KMS-11 (cell line): ENCODE measurements around the gene SCLY.

Experiments used
- H2AFZ ChIP-seq: fragments of 200-600 bp; sonication (generic); 2 replicates; pipeline ENCODE4 v1.6.1; 2016; ENCODE audit warnings: antibody characterized with exemption, mixed run types, low read depth
- H3K27ac ChIP-seq: fragments of 200-600 bp; sonication (generic); 2 replicates; pipeline ENCODE4 v1.6.1; 2016; ENCODE audit warnings: mild to moderate bottlenecking, mixed run types
- H3K27me3 ChIP-seq: fragments of 200-600 bp; sonication (generic); 2 replicates; pipeline ENCODE4 v1.6.1; 2017; ENCODE audit warnings: mild to moderate bottlenecking, low read depth, mixed run types, moderate library complexity; ENCODE audit not compliant: insufficient read depth
- H3K36me3 ChIP-seq: fragments of 200-600 bp; sonication (generic); 2 replicates; pipeline ENCODE4 v1.6.1; 2017; ENCODE audit warnings: mild to moderate bottlenecking, mixed run types; ENCODE audit not compliant: insufficient read depth
- H3K4me1 ChIP-seq: fragments of 200-600 bp; sonication (generic); 2 replicates; pipeline ENCODE4 v1.6.1; 2016; ENCODE audit warnings: mild to moderate bottlenecking, low read depth, mixed run types; ENCODE audit not compliant: poor library complexity, severe bottlenecking
- H3K4me2 ChIP-seq: fragments of 200-600 bp; sonication (generic); 2 replicates; pipeline ENCODE4 v1.7.0; 2016; ENCODE audit warnings: mild to moderate bottlenecking, mixed run types
- H3K4me3 ChIP-seq: fragments of 200-600 bp; sonication (generic); IDR thresholded peaks from 2 replicates; pipeline ENCODE4 v1.6.1; 2017; ENCODE audit warnings: low read depth, low read length, mixed read lengths; ENCODE audit not compliant: insufficient read depth
- H3K79me2 ChIP-seq: fragments of 200-600 bp; sonication (generic); 2 replicates; pipeline ENCODE4 v1.6.1; 2016; ENCODE audit warnings: low read depth, mixed run types; ENCODE audit not compliant: insufficient read depth
- H3K9ac ChIP-seq: fragments of 200-600 bp; sonication (generic); 2 replicates; pipeline ENCODE4 v1.6.1; 2016; ENCODE audit warnings: mild to moderate bottlenecking, mixed run types
- H4K20me1 ChIP-seq: fragments of 200-600 bp; sonication (generic); 2 replicates; pipeline ENCODE4 v1.6.1; 2016; ENCODE audit warnings: mild to moderate bottlenecking, mixed run types; ENCODE audit not compliant: insufficient read depth
- CTCF ChIP-seq: fragments of 200-600 bp; sonication (generic); conservative IDR thresholded peaks from 2 replicates; pipeline ENCODE4 v1.6.1; 2017; ENCODE audit warnings: low read depth, mild to moderate bottlenecking, antibody characterized with exemption, low read length, moderate library complexity, mixed read lengths

The SCLY gene

GRCh38 chr2:238027591-238028415 is 33.0 kb upstream of the SCLY start:
- Histone ChIP-seq H4K20me1 (no peaks in the 10 kb centered on the region), H3K27me3 (no peaks in the 10 kb centered on the region), H3K36me3 (no peaks in the 10 kb centered on the region), H3K4me1 (peaks cover 9% of the 10 kb centered on the region), H3K9ac (no peak overlapping the region), H3K27ac (no peak overlapping the region), H3K4me2 (no peak overlapping the region), H3K4me3 (no peak overlapping the region), H2AFZ (no peak overlapping the region), H3K79me2 (no peaks in the 10 kb centered on the region)
- TF ChIP-seq CTCF: no peak

GRCh38 chr2:238029853-238030252 is 30.9 kb upstream of the SCLY start:
- no peak for TF ChIP-seq CTCF
- H3K27me3 ChIP-seq: no peaks in the 10 kb centered on the region
- H3K79me2 ChIP-seq: no peaks in the 10 kb centered on the region
- no peak overlapping the region for H3K27ac ChIP-seq
- peaks cover 26% of the 10 kb centered on the region for H3K4me1 ChIP-seq
- H3K4me2 ChIP-seq: no peak overlapping the region
- H4K20me1 ChIP-seq: no peaks in the 10 kb centered on the region
- no peak overlapping the region for H3K4me3 ChIP-seq
- no peak overlapping the region for H2AFZ ChIP-seq
- H3K9ac ChIP-seq: no peak overlapping the region
- H3K36me3 ChIP-seq: no peaks in the 10 kb centered on the region

- no peak overlapping the region for H3K4me2 ChIP-seq
- no peaks in the 10 kb centered on the region for H4K20me1 ChIP-seq
- H3K4me3 ChIP-seq: no peak overlapping the region
- H3K27me3 ChIP-seq: no peaks in the 10 kb centered on the region
- no peak for TF ChIP-seq CTCF
- H3K79me2 ChIP-seq: no peaks in the 10 kb centered on the region
- no peak overlapping the region for H3K27ac ChIP-seq
- H3K36me3 ChIP-seq: no peaks in the 10 kb centered on the region
- H3K4me1 ChIP-seq: peaks cover 26% of the 10 kb centered on the region
- no peak overlapping the region for H3K9ac ChIP-seq
- H2AFZ ChIP-seq: no peak overlapping the region
These were observed 30.2 kb upstream of the SCLY start for GRCh38 chr2:238030422-238031155.

GRCh38 chr2:238031751-238032150 is 29.1 kb upstream of the SCLY start:
- Histone ChIP-seq H3K36me3 (no peaks in the 10 kb centered on the region), H3K9ac (no peak overlapping the region), H4K20me1 (no peaks in the 10 kb centered on the region), H3K4me1 (peaks cover 26% of the 10 kb centered on the region), H3K4me3 (no peak overlapping the region), H3K79me2 (no peaks in the 10 kb centered on the region), H3K27ac (no peak overlapping the region), H3K27me3 (no peaks in the 10 kb centered on the region), H3K4me2 (no peak overlapping the region), H2AFZ (no peak overlapping the region)
- no peak for TF ChIP-seq CTCF
